HFF-Myc (cell line): Measurements from ENCODE around the gene ARHGAP4.

ENCODE experiments used
- DNase-seq: peaks from one replicate; pipeline ENCODE4 v3.0.0-alpha.2; 2011; ENCODE audit warnings: low read depth; ENCODE audit errors: extremely low read depth
- H3K4me3 ChIP-seq: replicated peaks from 2 replicates; pipeline ENCODE4 v1.5.1; 2011; ENCODE audit warnings: low read depth, mild to moderate bottlenecking, control low read depth, low read length
- CTCF ChIP-seq: IDR thresholded peaks from 2 replicates; pipeline ENCODE4 v1.5.1; 2012; ENCODE audit warnings: mild to moderate bottlenecking, low read depth, low read length, control low read depth; ENCODE audit errors: missing control alignments

ARHGAP4 gene

GRCh38 chrX:153882086-153882498, 44.0 kb downstream of the ARHGAP4 start:
- no peak for DNase-seq

GRCh38 chrX:153881281-153881680, 44.8 kb downstream of the ARHGAP4 start:
- no peak for DNase-seq
- no peak for TF ChIP-seq CTCF
- no peak overlapping the region for H3K4me3 ChIP-seq

More at GRCh38 chrX:153882086-153882498, 44.0 kb downstream of the ARHGAP4 start:
- TF ChIP-seq CTCF: no peak
- no peak overlapping the region for H3K4me3 ChIP-seq

GRCh38 chrX:153880440-153880815, 45.6 kb downstream of the ARHGAP4 start:
- no peak for DNase-seq
- TF ChIP-seq CTCF: no peak
- no peak overlapping the region for H3K4me3 ChIP-seq

GRCh38 chrX:153879741-153880439, 46.2 kb downstream of the ARHGAP4 start:
- no peak overlapping the region for H3K4me3 ChIP-seq
- TF ChIP-seq CTCF: no peak
- DNase-seq: no peak

GRCh38 chrX:153878969-153879653, 47.0 kb downstream of the ARHGAP4 start:
- DNase-seq: no peak
- no peak for TF ChIP-seq CTCF
- no peak overlapping the region for H3K4me3 ChIP-seq

GRCh38 chrX:153878345-153878744, 47.7 kb downstream of the ARHGAP4 start:
- no peak for DNase-seq
- H3K4me3 ChIP-seq: no peak overlapping the region
- no peak for TF ChIP-seq CTCF
